ENCODE results near the gene SKI. TPM values are rescaled to one million over a fixed set of nuclear protein-coding genes. Genes with fewer than 3 reads are reported as not detected.

Gene SKI
- total and polyA plus RNA-seq, 2 experiments from 2014 or later = 5.1 to 21.9 TPM

GRCh38 chr1:2346691-2347408 is 118.7 kb downstream of the SKI start:
- no peaks in the 10 kb centered on the region for H3K36me3 ChIP-seq (replicated peaks; ENCODE audit: insufficient read depth, low read depth)
- no peak overlapping the region for H3K4me3 ChIP-seq
- no peaks in the 10 kb centered on the region for H3K9me2 ChIP-seq (replicated peaks; ENCODE audit: insufficient read depth)
- 93% methylated on average over 14 of the region's 17 CpGs for WGBS (ENCODE audit: low lambda C conversion rate, missing lambda C conversion rate)
- H3K9me3 ChIP-seq (ENCODE audit: low read depth) = no peaks in the 10 kb centered on the region
- H3K4me1 ChIP-seq (ENCODE audit: insufficient read depth) = no peaks in the 10 kb centered on the region
- H3K27ac ChIP-seq = no peak overlapping the region
- DNase-seq (ENCODE audit: low spot score) = no peak
- H3K79me2 ChIP-seq = no peaks in the 10 kb centered on the region
- H3K27me3 ChIP-seq = no peaks in the 10 kb centered on the region
- H3K4me2 ChIP-seq = no peak overlapping the region
- no peak for TF ChIP-seq EZH2 (IDR thresholded peaks at IDR 0.05; ENCODE audit: borderline replicate concordance)
- TF ChIP-seq CTCF (IDR thresholded peaks at IDR 0.05; ENCODE audit: poor library complexity) = no peak
- TF ChIP-seq EZH2phosphoT487 (IDR thresholded peaks at IDR 0.05; ENCODE audit: low read depth, severe bottlenecking, unreplicated experiment) = no peak
- no peaks in the 10 kb centered on the region for H4K20me1 ChIP-seq (ENCODE audit: insufficient read depth, poor library complexity, severe bottlenecking)
- no peak overlapping the region for H2AFZ ChIP-seq

GRCh38 chr1:2347409-2347785 is 119.3 kb downstream of the SKI start:
- WGBS (ENCODE audit: low lambda C conversion rate, missing lambda C conversion rate) = 95% methylated on average over 11 of the region's 13 CpGs
- Histone ChIP-seq H3K4me3 (no peak overlapping the region), H3K9me2 (replicated peaks; ENCODE audit: insufficient read depth) (no peaks in the 10 kb centered on the region), H3K4me1 (ENCODE audit: insufficient read depth) (no peaks in the 10 kb centered on the region), H3K27me3 (no peaks in the 10 kb centered on the region), H4K20me1 (ENCODE audit: insufficient read depth, poor library complexity, severe bottlenecking) (no peaks in the 10 kb centered on the region), H3K27ac (no peak overlapping the region), H3K36me3 (replicated peaks; ENCODE audit: insufficient read depth, low read depth) (no peaks in the 10 kb centered on the region), H3K79me2 (no peaks in the 10 kb centered on the region), H3K4me2 (no peak overlapping the region), H2AFZ (no peak overlapping the region), H3K9me3 (ENCODE audit: low read depth) (no peaks in the 10 kb centered on the region)
- DNase-seq (ENCODE audit: low spot score) = no peak
- TF ChIP-seq CTCF (IDR thresholded peaks at IDR 0.05; ENCODE audit: poor library complexity) (no peak), EZH2phosphoT487 (IDR thresholded peaks at IDR 0.05; ENCODE audit: low read depth, severe bottlenecking, unreplicated experiment) (no peak), EZH2 (IDR thresholded peaks at IDR 0.05; ENCODE audit: borderline replicate concordance) (no peak)

- Histone ChIP-seq H3K9me2 (replicated peaks; ENCODE audit: insufficient read depth) (no peaks in the 10 kb centered on the region), H3K9me3 (ENCODE audit: low read depth) (no peaks in the 10 kb centered on the region), H3K4me3 (no peak overlapping the region), H3K4me1 (ENCODE audit: insufficient read depth) (no peaks in the 10 kb centered on the region), H3K79me2 (no peaks in the 10 kb centered on the region), H3K36me3 (replicated peaks; ENCODE audit: insufficient read depth, low read depth) (no peaks in the 10 kb centered on the region), H3K27ac (no peak overlapping the region), H3K27me3 (no peaks in the 10 kb centered on the region), H4K20me1 (ENCODE audit: insufficient read depth, poor library complexity, severe bottlenecking) (no peaks in the 10 kb centered on the region), H2AFZ (no peak overlapping the region), H3K4me2 (no peak overlapping the region)
- TF ChIP-seq EZH2 (IDR thresholded peaks at IDR 0.05; ENCODE audit: borderline replicate concordance) = no peak
- no peak for TF ChIP-seq EZH2phosphoT487 (IDR thresholded peaks at IDR 0.05; ENCODE audit: low read depth, severe bottlenecking, unreplicated experiment)
- no peak for TF ChIP-seq CTCF (IDR thresholded peaks at IDR 0.05; ENCODE audit: poor library complexity)
- DNase-seq (ENCODE audit: low spot score) = no peak
- 87% methylated on average over 23 of the region's 23 CpGs for WGBS (ENCODE audit: low lambda C conversion rate, missing lambda C conversion rate)
These were observed 119.8 kb downstream of the SKI start for GRCh38 chr1:2347896-2348295.
